Measurements from ENCODE around the gene NPPA. TPM values are rescaled to one million over a fixed set of nuclear protein-coding genes. Genes with fewer than 3 reads are reported as not detected.

The NPPA gene
- total RNA-seq, 1 experiment from 2014 or later: not detected

GRCh38 chr1:11874258-11874562, 26.6 kb upstream of the NPPA start:
- DNase-seq (ENCODE audit: low read depth): no peak

- DNase-seq (ENCODE audit: low read depth): no peak
Observed at GRCh38 chr1:11873395-11874257, 26.0 kb upstream of the NPPA start.

- DNase-seq (ENCODE audit: low read depth): no peak
Observed at GRCh38 chr1:11872545-11872944, 25.0 kb upstream of the NPPA start.

DNA sequence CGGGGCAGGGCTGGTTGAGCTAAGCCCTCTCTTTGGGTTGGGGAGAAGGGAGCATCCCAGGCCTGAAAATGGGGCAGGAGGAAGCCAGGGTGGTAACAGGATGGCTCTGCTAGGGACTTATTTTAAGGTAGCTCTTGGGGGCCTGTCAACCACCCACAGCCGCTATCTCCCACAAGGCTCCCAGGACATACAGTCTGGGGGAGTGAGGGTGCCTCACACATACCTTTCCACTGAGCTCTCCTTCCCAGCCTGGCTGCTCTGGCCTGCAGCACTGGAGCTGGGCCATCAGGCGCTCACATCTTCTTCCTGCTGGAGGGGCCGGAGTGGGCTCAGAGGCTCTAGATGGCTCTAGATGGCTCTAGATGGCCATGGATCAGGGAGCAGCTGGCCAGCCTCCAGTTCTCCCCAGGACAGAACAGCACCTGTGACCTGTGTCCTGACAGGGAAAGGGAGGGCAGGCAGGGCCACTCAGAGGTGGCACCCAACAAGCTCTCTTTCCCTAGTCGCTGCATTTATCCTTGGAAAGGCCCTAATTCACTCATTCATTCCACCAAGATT, 22.1 kb upstream of the NPPA start:
- no peak for DNase-seq (ENCODE audit: low read depth)

- no peak for DNase-seq (ENCODE audit: low read depth)
Observed at GRCh38 chr1:11869104-11869503, 21.5 kb upstream of the NPPA start.

GRCh38 chr1:11868331-11868980, 20.9 kb upstream of the NPPA start:
- peak; percentile 30 for DNase-seq (ENCODE audit: low read depth)

- DNase-seq (ENCODE audit: low read depth): peak; percentile 57
Observed at GRCh38 chr1:11862890-11863289, 15.3 kb upstream of the NPPA start.

DNA sequence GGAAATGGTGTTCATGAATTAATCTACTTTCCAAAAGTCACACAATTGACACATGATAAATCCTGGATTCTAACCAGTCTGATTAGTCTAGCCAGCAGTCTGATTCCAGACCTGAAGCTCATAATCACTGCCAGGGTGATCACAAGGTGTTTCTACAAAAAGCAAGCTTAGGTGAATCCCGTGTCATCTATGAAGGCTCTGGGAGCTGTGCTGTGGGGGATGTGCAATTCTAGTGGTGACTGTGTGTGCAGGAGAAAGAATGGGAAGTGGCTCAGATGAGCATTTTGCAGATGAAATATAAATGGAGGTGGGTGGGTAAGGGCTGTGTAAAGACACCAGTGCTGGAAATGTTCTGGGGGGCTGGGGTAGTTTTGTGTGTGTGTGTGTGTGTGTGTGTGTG, 13.0 kb upstream of the NPPA start:
- no peak for DNase-seq (ENCODE audit: low read depth)

GRCh38 chr1:11860083-11860482, 12.5 kb upstream of the NPPA start:
- no peak for DNase-seq (ENCODE audit: low read depth)

- peak; percentile 86 for DNase-seq (ENCODE audit: low read depth)
Observed at GRCh38 chr1:11858968-11859871, 11.6 kb upstream of the NPPA start.

GRCh38 chr1:11858613-11858967, 11.0 kb upstream of the NPPA start, which contains the start of gene NPPB:
Gene NPPB (minus strand): TSS chr1:11858945. CDS start chr1:11858833, 112 bp downstream.
- no peak for DNase-seq (ENCODE audit: low read depth)

DNA sequence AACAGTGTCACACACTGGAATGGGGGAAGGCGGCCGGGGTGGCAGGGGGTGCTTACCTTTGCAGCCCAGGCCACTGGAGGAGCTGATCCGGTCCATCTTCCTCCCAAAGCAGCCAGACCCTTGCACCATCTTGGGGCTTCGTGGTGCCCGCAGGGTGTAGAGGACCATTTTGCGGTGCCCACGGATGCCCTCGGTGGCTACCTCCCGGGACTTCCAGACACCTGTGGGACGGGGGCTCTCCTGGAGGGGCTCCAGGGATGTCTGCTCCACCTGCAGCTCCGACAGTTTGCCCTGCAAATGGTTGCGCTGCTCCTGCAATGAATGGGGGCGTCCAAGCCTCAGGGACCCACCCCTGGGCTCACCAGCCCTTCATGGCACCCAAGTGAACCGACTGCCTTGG, 10.6 kb upstream of the NPPA start:
- DNase-seq (ENCODE audit: low read depth): no peak

- DNase-seq (ENCODE audit: low read depth): no peak
Observed at GRCh38 chr1:11857164-11857851, 9.7 kb upstream of the NPPA start.

- DNase-seq (ENCODE audit: low read depth): no peak
Observed at GRCh38 chr1:11856698-11857097, 9.1 kb upstream of the NPPA start.

DNA sequence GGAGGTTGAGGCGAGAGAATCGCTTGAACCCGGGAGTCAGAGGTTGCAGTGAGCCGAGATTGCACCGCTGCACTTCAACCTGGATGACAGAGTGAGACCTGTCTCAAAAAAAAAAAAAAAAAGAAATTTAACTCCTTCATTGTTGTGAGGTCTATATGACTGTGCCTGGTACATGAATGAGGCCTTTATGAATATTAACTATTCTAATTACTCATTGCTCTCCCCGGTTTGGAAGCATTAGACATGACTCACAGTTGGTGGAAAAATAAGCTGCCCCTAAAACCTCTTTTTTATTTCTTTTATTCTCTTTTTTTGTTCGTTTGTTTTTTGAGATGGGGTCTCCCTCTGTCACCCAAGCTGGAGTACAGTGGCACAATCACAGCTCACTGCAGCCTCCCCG, 7.8 kb upstream of the NPPA start:
- DNase-seq (ENCODE audit: low read depth): no peak

DNA sequence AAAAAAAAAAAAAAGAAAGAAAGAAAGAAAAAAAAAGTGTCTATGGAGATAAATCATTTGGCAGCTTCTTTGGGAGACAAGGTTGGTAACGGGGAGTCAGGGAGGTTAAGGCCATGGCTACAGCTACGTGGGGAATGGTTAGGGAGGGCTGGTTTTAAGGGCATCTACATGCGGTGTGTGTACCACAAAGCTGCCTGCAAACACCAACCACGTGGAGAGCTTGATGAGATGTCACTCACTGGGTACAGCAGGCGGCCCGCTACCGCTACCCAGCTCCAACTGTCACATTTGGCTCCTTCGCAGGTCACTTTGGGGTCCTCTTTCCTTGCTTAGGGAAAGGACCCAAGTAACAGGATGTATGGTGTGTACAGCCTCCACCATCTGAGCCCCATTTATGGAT, 6.9 kb upstream of the NPPA start:
- DNase-seq (ENCODE audit: low read depth): no peak

- no peak for DNase-seq (ENCODE audit: low read depth)
Observed at GRCh38 chr1:11851180-11851579, 3.6 kb upstream of the NPPA start.

DNA sequence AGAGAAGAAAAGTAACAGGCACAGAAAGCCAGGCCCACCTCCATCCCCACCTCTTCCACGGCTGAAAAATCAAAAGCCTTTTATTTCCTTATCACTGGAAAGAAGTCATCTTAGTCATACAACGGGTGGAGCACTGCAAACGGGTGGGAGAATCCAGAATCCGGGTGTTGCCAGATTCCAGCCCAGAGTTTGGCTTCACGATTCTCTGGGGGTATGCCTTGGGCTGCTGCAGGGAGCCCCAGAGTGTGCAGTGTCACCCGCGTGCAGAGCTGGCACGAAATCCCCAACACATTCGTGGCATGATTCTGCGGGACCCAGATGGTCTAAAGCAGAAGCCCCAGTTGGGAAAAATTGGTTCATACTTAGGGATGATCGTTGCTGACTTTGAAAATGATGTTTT, 2.6 kb upstream of the NPPA start:
- no peak for DNase-seq (ENCODE audit: low read depth)

DNA sequence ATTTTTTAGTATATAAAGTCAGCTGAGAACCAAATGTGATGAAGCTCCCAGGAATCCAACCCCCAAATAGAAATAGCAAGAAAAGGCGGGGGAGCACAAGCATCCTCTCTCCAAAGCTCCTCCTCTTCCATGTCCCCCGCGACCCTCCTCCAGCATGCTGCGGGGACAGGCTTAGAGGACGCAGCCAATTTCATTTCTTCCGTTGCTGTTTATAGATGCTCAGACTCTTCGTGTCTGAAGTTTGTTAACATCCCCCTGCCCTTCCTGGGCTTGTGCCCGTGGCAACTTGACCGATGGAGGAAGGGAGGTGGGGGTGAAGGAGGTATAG, 754 bp upstream of the NPPA start:
- DNase-seq (ENCODE audit: low read depth): no peak

- no peak for DNase-seq (ENCODE audit: low read depth)
Observed at GRCh38 chr1:11845641-11846335, 1.8 kb downstream of the NPPA start.
